NB4 (cell line): ENCODE measurements around the gene NEO1.

Source experiments
- CTCF ChIP-seq: IDR thresholded peaks from one replicate; pipeline ENCODE4 v1.5.1; 2012; ENCODE audit warnings: low read depth, low read length
- MAX ChIP-seq: IDR thresholded peaks from 2 replicates; pipeline ENCODE4 v1.6.1; 2011; ENCODE audit warnings: low read depth, low read length
- MYC ChIP-seq: IDR thresholded peaks from 2 replicates; pipeline ENCODE4 v1.6.1; 2011; ENCODE audit warnings: low read depth, low read length
- POLR2A ChIP-seq: IDR thresholded peaks from 2 replicates; pipeline ENCODE4 v1.6.1; 2011; ENCODE audit warnings: mild to moderate bottlenecking; ENCODE audit not compliant: insufficient read length; ENCODE audit errors: extremely low read depth

GRCh38 chr15:73270366-73271097 is 218.3 kb downstream of the NEO1 start:
- TF ChIP-seq CTCF (no peak), POLR2A (no peak), MYC (no peak), MAX (no peak)
